H1 (cell line): ENCODE measurements around the gene LHPP. TPM values are rescaled to one million over a fixed set of nuclear protein-coding genes. Genes with fewer than 3 reads are reported as not detected.

Source experiments
- CHD7 ChIP-seq: fragments of 300-600 bp; sonication (generic); IDR thresholded peaks from 2 replicates; pipeline ENCODE4 v1.7.1; 2012; ENCODE audit warnings: low read length, moderate library complexity, mild to moderate bottlenecking, inconsistent platforms; ENCODE audit not compliant: insufficient replicate concordance
- EGR1 ChIP-seq: IDR thresholded peaks from 2 replicates; pipeline ENCODE4 v1.6.1; 2011; ENCODE audit warnings: low read depth, low read length, borderline replicate concordance
- EP300 ChIP-seq, 2 experiments: IDR thresholded peaks; 1 replicate in 1 of 2; 2 replicates in 1 of 2; pipeline ENCODE4 v1.6.1; 2011 to 2012; ENCODE audit warnings: low read depth in 2 of 2, low read length in 2 of 2, mild to moderate bottlenecking in 2 of 2, borderline replicate concordance in 1 of 2, inconsistent platforms in 1 of 2, moderate library complexity in 1 of 2
- GABPA ChIP-seq: IDR thresholded peaks from 2 replicates; pipeline ENCODE4 v1.6.1; 2011; ENCODE audit warnings: mild to moderate bottlenecking, low read length, moderate library complexity, borderline replicate concordance; ENCODE audit not compliant: insufficient read depth
- HDAC2 ChIP-seq, 2 experiments: fragments of 300-600 bp in 1 of 2; sonication (generic) in 1 of 2; IDR thresholded peaks; 2 replicates each; pipeline ENCODE4 v1.6.1; 2011 to 2012; ENCODE audit warnings: low read depth in 2 of 2, low read length in 2 of 2, mild to moderate bottlenecking in 2 of 2, moderate library complexity in 2 of 2, borderline replicate concordance in 1 of 2, inconsistent platforms in 1 of 2
- JUND ChIP-seq: IDR thresholded peaks from 2 replicates; pipeline ENCODE4 v1.6.1; 2011; ENCODE audit warnings: mild to moderate bottlenecking, improper control_type of control experiment, low read length
- POU5F1 ChIP-seq: IDR thresholded peaks from 2 replicates; pipeline ENCODE4 v1.6.1; 2011; ENCODE audit warnings: low read depth, mild to moderate bottlenecking, low read length, moderate library complexity
- SP4 ChIP-seq: IDR thresholded peaks from 2 replicates; pipeline ENCODE4 v1.6.1; 2012; ENCODE audit warnings: low read length, inconsistent platforms
- TAF7 ChIP-seq: optimal IDR thresholded peaks from 2 replicates; pipeline ENCODE3; 2011; ENCODE audit warnings: low read depth, mild to moderate bottlenecking, inconsistent platforms, low read length, moderate library complexity, borderline replicate concordance
- TEAD4 ChIP-seq: IDR thresholded peaks from 2 replicates; pipeline ENCODE4 v1.6.1; 2012; ENCODE audit warnings: low read depth, low read length, inconsistent platforms, mixed read lengths
- polyA plus RNA-seq, 7 experiments: library from polyadenylated mRNA; depleted of rRNA in 3 of 7; stranded (reverse) in 5 of 7; unstranded in 2 of 7; fragments of >200 nt in 5 of 7; fragments of 200-250 nt in 2 of 7; gene quantifications; 1 replicate in 5 of 7; 2 replicates in 1 of 7; 4 replicates in 1 of 7; pipeline versions ENCODE4 v1.2.1 to v1.2.3, GENCODE V29; 2011 to 2013; ENCODE audit warnings: missing spikeins in 2 of 7, mixed read lengths in 2 of 7
- total RNA-seq: library from RNA; stranded (reverse); fragmentation: NEBNext Ultra II Directional; extraction: Animal tissue kit (Norgen Biotek cat#: 25700); gene quantifications from 2 replicates; pipeline ENCODE4 v1.2.1, GENCODE V29; 2021

Gene LHPP
- total and polyA plus RNA-seq, 2 of the 8 experiments (the other 6 are each of a cell fraction or from before 2014, with no cell fraction given): 26.0 to 45.0 TPM

- TF ChIP-seq HDAC2 (IDR thresholded peaks at IDR 0.05; ENCODE audit: borderline replicate concordance in 1 of 2, low read depth in 2 of 2, low read length in 2 of 2) (no peak; a peak in 1 of 4 replicates), GABPA (no peak), CHD7 (no peak), TEAD4 (no peak), SP4 (no peak), POU5F1 (no peak), EP300 (IDR thresholded peaks at IDR 0.05; ENCODE audit: borderline replicate concordance in 1 of 2, low read depth in 2 of 2, low read length in 2 of 2) (no peak), TAF7 (no peak), JUND (no peak), EGR1 (no peak)
These were observed 43.5 kb upstream of the LHPP start (continued) for GRCh38 chr10:124417895-124418725.
